Fibroblast of peridontal ligament (primary cell): ENCODE data around the gene METTL13.

Experiments
- DNase-seq: peaks from one replicate; pipeline ENCODE4 v3.0.0-alpha.2; 2010; ENCODE audit errors: extremely low read depth

METTL13 gene

GRCh38 chr1:171801487-171801891, 20.0 kb downstream of the METTL13 start:
- peak; percentile 66 for DNase-seq

DNA sequence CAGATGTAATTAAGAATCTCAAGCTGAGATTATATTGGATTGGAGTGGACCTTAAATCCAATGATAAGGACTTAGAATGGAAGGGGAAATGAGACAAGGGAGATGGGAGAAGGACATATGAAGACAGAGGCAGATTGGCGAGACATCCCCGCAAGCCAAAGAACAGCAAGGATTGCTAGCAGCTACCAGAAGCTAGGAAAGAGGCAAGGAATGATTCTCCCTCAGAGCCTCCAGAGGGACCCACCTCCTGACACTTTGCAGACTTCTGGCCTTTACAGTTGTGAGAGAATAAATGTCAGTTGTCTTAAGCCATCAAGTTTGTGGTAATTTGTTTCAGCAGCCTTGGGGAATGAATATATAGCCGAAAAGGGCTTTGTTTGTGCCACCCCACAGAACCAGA, 20.7 kb downstream of the METTL13 start:
- DNase-seq, result no peak

- DNase-seq, result peak; percentile 94
Measured at GRCh38 chr1:171803045-171803444, 21.6 kb downstream of the METTL13 start.

- DNase-seq, result no peak
Measured at GRCh38 chr1:171803461-171804022, 22.1 kb downstream of the METTL13 start.

DNA sequence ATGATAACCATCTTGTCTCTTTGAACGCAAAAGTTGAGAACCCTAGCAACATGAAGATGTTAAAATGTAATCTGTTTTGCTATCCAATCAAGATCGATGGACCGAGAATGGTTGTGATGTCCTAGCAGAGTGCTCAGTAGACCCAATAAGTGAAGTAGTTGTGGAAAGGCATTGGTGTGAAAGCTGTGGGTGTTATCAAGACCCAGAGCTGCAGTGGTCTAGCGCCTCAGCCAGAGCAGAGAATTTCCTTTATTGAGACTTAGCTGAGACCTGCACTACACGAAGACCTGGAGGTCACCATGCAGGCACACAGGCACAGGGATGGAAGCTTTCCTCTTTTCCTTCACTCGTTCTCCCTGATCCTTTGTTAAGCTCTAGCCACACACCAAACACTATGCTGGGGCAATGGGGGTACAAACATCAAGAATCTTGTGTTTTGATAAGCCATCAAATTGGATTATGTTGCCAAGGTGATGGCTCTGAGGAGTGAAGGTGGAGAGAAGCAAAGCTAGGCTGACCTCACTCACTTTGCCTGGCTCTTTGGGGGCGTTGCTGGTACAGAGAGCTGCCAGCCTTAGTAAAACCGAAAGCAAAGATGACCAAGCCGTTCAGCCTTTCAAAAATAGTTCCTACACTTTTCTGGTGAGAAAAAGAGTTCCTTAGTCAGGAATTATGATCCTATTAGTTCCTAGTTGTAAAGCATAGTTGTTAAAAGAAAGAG, 24.1 kb downstream of the METTL13 start:
- DNase-seq, result no peak

- no peak for DNase-seq
Measured at GRCh38 chr1:171807556-171807955, 26.1 kb downstream of the METTL13 start.

DNA sequence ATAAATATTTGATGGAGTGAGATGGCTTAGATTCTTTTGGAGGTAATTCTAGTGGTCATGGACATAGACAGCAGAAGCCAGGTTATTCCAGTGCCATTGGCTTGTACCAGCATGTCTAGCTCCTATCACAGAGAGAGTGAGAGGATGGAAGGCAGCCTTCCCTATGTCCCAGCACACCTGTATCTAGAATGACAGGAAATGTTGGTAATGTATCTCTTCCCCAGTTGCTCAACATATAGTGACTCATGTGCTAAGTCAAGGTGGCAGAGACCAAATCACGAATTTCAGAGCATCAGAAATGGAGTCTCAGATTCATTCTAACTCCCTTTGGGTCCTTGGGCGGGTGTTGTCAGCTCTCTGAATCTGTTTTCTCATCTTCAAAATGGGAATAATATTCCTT, 28.4 kb downstream of the METTL13 start:
- no peak for DNase-seq

GRCh38 chr1:171811672-171812071, 30.2 kb downstream of the METTL13 start:
- DNase-seq, result no peak

DNA sequence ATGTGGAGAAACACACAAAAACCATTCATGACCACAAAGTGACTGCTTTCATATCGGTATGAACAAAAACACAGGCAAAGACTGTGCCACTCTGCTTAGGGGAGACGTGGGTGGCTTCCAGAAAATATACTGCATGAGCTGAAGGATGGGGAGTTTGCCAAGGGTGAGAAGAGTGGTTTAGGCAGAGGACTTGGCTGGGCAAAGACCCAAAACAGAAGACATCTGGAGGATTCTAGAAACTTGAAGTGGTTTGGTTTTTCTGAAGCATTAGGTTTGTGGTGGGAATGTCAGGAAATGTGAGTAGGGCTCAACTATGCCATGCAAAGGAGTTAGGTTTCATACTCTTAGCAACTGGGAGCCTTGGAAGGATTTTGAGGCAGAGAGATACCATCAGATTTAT, 33.2 kb downstream of the METTL13 start:
- peak; percentile 95 for DNase-seq

DNA sequence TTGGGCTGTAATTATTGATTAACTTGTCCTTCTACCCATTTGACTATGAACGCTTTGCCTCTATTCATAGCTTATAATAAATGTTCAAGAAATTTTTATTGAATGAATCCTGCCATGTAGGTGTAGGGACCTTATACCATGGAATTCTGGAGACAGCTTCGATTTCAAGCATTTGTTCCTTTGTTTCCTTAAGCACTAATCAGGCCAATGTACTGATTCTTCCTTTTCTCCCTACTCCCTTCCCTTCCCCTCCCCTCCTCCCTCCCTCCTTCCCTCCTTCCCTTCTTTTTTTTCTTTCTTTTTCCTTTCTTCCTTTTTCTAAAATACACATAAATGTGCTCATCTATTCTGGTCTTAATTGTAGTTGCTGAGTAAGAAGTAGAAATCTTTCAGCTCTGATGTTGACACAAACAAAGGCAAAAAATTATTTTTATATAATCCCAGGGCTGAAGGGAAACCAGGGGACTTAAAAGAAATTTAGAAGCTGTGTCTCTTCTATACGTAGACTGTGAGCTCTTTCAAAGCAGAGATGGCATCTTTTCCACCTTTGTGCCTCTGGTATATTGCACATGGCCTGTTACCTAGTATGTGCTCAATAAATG, 34.9 kb downstream of the METTL13 start:
- no peak for DNase-seq

DNA sequence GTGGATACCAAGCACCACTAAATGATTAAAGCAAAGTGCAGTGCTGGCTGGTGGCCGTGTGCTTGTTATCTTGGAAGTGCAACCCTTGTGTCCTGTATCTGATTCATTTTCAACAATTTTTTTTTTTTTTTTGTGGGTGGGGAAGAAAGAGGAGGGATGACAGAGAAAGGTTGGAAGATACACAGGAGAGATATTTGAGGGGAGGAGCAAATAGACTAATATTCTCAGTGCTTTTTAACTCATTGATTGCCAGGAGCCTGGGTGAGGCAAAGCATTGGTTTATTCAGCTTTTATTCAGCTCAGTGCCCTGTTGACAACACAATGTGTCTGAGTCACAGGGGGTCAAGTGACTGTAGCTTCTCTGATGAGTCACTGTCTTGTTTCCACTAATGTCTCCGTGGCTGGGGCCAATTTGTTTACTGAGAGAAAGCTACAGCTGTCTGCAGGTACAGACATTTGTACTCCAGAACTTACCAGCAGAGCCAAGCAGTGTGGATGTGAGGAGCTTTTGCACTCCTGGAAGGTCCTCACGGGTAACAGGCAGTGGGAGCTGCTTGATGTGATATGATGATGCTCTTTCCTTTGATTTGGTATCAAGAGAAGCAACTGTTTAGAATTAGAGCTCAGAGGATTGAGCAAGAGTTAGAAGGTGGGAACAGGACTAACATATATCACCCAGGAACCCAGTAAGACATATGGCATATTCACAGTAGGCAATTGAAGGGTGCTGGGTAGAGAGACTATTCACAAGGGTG, 36.2 kb downstream of the METTL13 start:
- DNase-seq, result peak; percentile 46

DNA sequence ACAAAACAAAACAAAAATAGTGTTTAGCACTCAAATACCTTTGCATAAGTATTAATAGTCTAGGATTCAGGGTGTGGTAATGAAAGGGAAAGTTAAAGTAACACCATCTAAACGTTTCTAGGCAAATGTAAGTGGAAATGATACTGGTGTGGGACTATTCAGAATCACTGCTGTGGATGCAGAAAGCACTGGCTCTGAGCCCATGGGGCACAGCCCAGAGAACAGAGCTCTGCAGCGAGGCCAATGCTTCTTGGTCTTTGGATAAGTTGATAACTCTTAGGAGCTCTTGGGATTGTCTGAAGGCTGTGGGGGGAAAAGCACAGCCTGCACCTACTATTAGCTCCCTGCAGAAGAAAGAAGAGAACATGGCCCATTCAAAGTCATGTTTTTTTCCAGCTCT, 38.5 kb downstream of the METTL13 start:
- DNase-seq, result no peak

DNA sequence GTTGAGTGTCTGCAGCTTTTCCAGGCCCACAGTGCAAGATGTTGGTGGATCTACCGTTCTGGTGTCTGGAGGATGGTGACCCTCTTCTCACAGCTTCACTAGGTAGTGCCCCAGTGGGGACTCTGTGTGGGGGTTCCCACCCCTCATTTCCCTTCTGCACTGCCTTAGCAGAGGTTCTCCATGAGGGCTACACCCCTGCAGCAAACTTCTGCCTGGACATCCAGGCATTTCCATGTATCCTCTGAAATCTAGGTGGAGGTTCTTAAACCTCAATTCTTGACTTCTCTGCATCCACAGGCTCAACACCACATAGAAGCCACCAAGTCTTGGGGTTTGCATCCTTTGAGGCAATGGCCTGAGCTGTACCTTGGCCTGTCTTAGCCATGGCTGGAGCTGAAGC, 45.5 kb downstream of the METTL13 start:
- DNase-seq, result no peak

GRCh38 chr1:171828794-171829193, 47.3 kb downstream of the METTL13 start:
- DNase-seq, result no peak

- DNase-seq, result no peak
Measured at GRCh38 chr1:171833091-171833825, 51.8 kb downstream of the METTL13 start.

DNA sequence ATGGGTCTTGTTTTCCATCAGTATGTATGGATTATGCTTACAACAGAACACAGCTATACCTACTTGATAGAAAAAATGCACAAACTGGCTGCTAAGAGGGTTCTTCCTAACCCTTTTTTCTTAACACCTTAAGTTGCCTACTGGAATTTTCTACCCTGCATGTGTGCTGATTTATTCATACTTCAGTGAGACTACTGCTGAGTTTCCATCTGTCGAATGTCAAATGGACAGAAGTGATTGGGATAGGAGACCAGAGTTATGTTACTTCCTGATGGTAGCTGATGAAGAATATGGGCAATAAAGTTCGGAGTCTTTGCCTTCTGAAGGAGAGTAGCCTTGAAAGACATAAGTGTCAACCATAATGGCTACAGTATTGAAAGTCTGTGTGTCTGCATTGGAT, 53.4 kb downstream of the METTL13 start:
- DNase-seq, result no peak

- no peak for DNase-seq
Measured at GRCh38 chr1:171835891-171836290, 54.4 kb downstream of the METTL13 start.

GRCh38 chr1:171841050-171841910, 59.8 kb downstream of the METTL13 start, which contains the start of gene DNM3:
DNM3 (plus strand) TSS chr1:171841498; CDS start chr1:171841657, 159 bp downstream.
- DNase-seq, result peak; percentile 82

- DNase-seq, result no peak
Measured at GRCh38 chr1:171841931-171842761, 60.7 kb downstream of the METTL13 start.

DNA sequence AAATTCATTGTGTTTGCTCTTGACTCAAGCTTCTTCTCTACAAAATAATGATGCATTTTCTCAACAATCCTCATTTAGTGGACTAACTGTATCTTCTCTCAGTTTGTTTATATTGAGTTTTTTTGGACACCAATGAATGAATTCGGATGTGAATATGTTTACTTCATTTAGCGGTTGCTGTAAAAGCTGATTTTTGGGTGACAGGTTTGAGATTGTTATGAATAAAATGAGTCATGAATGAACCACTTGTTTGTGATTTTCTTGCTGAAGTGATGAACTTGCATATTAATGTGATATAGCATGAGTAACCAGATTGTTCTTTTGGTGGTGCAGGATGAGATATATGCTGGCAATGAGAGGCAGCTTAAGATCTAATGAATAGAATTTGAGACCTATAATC, 62.9 kb downstream of the METTL13 start:
- no peak for DNase-seq
